Immature natural killer cell (primary cell): ENCODE measurements around the gene PRR14L. TPM values are rescaled to one million over a fixed set of nuclear protein-coding genes. Genes with fewer than 3 reads are reported as not detected.
A peak's percentile ranks its signal among the peaks of the same experiment; 100 is the strongest.
"Not testable (repeated sequence)": the region's sequence is repeated elsewhere in the genome, so short reads cannot be mapped to it uniquely, and the experiment has no call there.

ENCODE experiments used
- DNase-seq, 3 donors: peaks; one replicate each; pipeline ENCODE4 v3.0.0; 2022; ENCODE audit warnings: mixed read lengths in 1 of 3
- H3K27ac Mint-ChIP-seq, 6 donors: one replicate each; pipeline ENCODE4 v1.8.0; 2020; ENCODE audit warnings: mixed read lengths in 6 of 6, mild to moderate bottlenecking in 5 of 6, inconsistent platforms in 4 of 6, moderate library complexity in 3 of 6
- H3K27me3 Mint-ChIP-seq, 3 donors: one replicate each; pipeline ENCODE4 v1.8.0; 2020 to 2021; ENCODE audit warnings: low read depth in 3 of 3, mild to moderate bottlenecking in 3 of 3, mixed read lengths in 3 of 3, moderate library complexity in 3 of 3, inconsistent platforms in 1 of 3
- H3K36me3 Mint-ChIP-seq, 3 donors: one replicate each; pipeline ENCODE4 v1.8.0; 2020; ENCODE audit warnings: mixed read lengths in 3 of 3, inconsistent platforms in 2 of 3, mild to moderate bottlenecking in 2 of 3
- H3K4me1 Mint-ChIP-seq, 2 donors: one replicate each; pipeline ENCODE4 v1.8.0; 2020; ENCODE audit warnings: inconsistent platforms in 2 of 2, mild to moderate bottlenecking in 2 of 2, mixed read lengths in 2 of 2, moderate library complexity in 1 of 2
- H3K4me3 Mint-ChIP-seq, 5 donors: one replicate each; pipeline ENCODE4 v1.8.0; 2020; ENCODE audit warnings: mild to moderate bottlenecking in 5 of 5, mixed read lengths in 5 of 5, inconsistent platforms in 3 of 5, moderate library complexity in 3 of 5
- H3K9me3 Mint-ChIP-seq, 6 donors: one replicate each; pipeline ENCODE4 v1.8.0; 2020; ENCODE audit warnings: mild to moderate bottlenecking in 6 of 6, mixed read lengths in 6 of 6, inconsistent platforms in 4 of 6, moderate library complexity in 3 of 6
- polyA plus RNA-seq, 3 donors: library from polyadenylated mRNA; unstranded; fragments of 300-500 nt; fragmentation: Illumina TruSeq; gene quantifications; one replicate each; pipeline ENCODE4 v1.2.3, GENCODE V29; 2021

Gene PRR14L
- 10 to 100 TPM; 13.7 to 41.7 (median 14.1) TPM for polyA plus RNA-seq

DNA sequence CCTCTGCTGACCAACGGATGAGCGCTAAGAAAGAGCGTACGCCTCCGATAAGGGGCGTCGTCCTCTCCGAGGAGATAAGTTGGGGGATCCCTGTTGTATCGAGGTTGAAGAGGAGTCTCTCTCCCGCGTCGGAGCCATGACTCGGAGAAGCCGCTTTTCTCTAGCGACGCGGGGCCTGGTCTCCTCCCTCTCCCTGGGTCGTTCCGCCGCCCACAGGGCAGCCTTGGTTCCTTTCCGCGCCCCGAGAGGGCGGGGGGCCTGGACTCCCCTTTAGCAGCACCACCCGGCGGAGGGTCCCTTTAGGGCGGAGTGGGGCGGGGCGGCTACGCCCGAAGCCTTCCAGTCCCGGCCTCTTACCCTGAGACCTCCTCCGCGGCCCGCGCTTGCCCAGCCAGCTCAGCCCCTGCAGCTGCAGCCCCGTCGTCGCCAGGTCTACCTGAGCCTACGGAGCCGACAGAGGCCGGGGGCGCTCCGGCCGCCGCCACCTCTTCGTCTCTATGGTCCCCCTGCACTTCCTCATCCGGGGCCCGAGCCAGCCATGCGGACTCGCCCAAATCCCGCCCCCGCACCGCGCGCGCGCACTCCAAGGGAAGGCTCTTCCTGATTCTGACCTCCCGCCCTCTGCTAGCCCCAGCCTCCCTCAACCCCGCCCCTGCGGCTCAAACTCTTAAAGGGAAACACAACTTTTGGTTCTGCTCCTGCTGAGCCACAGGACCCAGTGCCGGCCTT lies at the start of gene PRR14L:
Gene PRR14L, minus strand, starts transcription at position 497 of the 729 bp plus-strand sequence. CDS start 11,272 bp downstream, outside the sequence.
- Mint-ChIP-seq H3K9me3 (no peaks in the 10 kb centered on the region), H3K27me3 (peaks cover 6 to 7% (median 6%) of the 10 kb centered on the region in 3 donors), H3K4me3 (peak within 1 kb of the TSS; percentile 89 to 98 (median 92)), H3K4me1 (peaks cover 55 to 58% of the 10 kb centered on the region in 2 donors), H3K27ac (peak within 1 kb of the TSS; percentile 79 to 97 (median 92)), H3K36me3 (peaks cover 0 to 3% (median 0%) of the 10 kb centered on the region in 3 donors)
- peak; percentile 98 to 99 (median 98) for DNase-seq

GRCh38 chr22:31799358-31799757 lies 49.4 kb upstream of the PRR14L start:
- peaks cover 17 to 46% (median 24%) of the 10 kb centered on the region in 3 donors for H3K36me3 Mint-ChIP-seq
- not testable (repeated sequence) for DNase-seq, H3K27ac Mint-ChIP-seq, H3K4me3 Mint-ChIP-seq, H3K4me1 Mint-ChIP-seq, H3K9me3 Mint-ChIP-seq, H3K27me3 Mint-ChIP-seq

DNA sequence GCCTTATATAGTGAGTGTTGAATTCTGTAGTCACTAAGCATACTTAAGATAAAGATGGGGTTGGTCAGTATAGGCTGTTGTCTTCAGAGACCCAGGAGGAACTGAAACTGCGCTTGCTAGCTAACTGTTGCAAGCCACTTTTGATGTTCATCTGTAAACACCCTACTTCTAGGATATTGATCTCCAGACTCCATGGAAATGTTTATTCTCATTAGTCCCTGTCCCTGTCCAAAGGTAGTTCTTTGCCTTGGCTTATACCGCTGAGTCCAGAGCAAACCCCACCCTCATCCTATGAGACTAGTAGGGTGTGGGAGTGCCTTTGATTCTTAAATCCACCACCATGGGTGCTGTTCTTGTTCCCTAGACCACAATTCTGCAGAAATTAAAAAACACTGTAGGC lies 40.3 kb upstream of the PRR14L start:
- Mint-ChIP-seq H3K36me3 (peaks cover 0 to 17% (median 8%) of the 10 kb centered on the region in 3 donors), H3K9me3 (no peaks in the 10 kb centered on the region), H3K27me3 (peaks cover 0 to 1% (median 0%) of the 10 kb centered on the region in 3 donors), H3K4me1 (no peaks in the 10 kb centered on the region), H3K27ac (peak overlapping the region in 1 of 6 donors; percentile 16), H3K4me3 (no peak overlapping the region)
- no peak for DNase-seq

DNA sequence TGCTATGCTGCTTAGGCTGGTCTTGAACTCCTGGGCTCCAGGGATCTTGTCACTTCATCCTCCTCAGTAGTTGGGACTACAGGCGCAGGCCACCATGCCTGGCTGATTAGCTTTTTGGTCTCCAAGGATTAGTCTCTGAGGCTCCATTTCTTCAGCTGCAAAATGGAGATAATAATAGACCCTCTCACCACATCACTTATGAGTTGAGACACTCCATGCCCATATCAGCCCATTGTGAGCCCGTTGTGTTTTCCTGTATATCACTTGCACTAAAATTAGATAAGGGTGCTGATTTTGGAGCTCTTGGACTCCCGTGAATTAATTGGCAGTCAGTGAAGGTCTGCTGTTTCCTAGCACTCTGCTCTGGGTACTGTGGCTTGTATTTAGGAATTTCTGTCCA lies 39.9 kb upstream of the PRR14L start:
- Mint-ChIP-seq H3K36me3 (peaks cover 0 to 21% (median 8%) of the 10 kb centered on the region in 3 donors), H3K9me3 (no peaks in the 10 kb centered on the region), H3K4me3 (no peak overlapping the region), H3K27me3 (peaks cover 0 to 1% (median 0%) of the 10 kb centered on the region in 3 donors), H3K4me1 (no peaks in the 10 kb centered on the region), H3K27ac (no peak overlapping the region)
- no peak for DNase-seq

- Mint-ChIP-seq H3K36me3 (peaks cover 14 to 35% (median 16%) of the 10 kb centered on the region in 3 donors), H3K4me1 (no peaks in the 10 kb centered on the region), H3K27ac (no peak overlapping the region), H3K27me3 (no peaks in the 10 kb centered on the region), H3K9me3 (no peaks in the 10 kb centered on the region), H3K4me3 (no peak overlapping the region)
- DNase-seq = no peak
These were observed 26.3 kb upstream of the PRR14L start for GRCh38 chr22:31776231-31776630.

- Mint-ChIP-seq H3K27ac (no peak overlapping the region), H3K27me3 (no peaks in the 10 kb centered on the region), H3K4me1 (no peaks in the 10 kb centered on the region), H3K9me3 (no peaks in the 10 kb centered on the region), H3K4me3 (no peak overlapping the region), H3K36me3 (peaks cover 5 to 22% (median 10%) of the 10 kb centered on the region in 3 donors)
- DNase-seq = no peak
These were observed 23.5 kb upstream of the PRR14L start for GRCh38 chr22:31773416-31773815.

DNA sequence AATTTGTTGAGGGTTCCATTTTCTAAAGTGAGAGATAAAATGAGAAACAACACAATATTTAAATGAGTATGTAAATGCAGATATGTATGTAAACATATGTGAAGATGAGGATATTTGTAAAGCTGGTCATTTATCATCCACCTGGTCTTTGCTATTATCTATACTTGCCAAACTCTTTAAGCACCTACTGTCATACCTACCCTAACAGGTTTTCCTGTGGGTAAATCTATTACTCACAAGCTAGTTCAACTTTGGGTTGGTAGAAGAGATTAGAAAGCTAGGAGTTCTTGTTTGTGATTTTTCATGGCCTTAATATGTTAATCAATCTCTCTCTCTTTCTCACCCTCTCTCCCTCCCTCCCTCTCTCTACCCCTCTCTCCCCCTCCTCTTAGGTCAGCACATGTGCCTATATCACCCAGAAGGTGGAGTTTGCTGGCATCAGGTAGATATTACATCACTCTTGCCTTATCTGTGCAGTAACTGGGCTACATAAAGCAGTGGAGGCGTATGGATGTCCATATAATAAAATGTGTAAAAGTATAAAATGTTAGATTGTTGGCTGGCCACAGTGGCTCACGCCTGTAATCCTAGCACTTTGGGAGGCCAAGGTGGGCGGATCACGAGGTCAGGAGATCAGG lies 18.6 kb upstream of the PRR14L start:
- peaks cover 0 to 4% of the 10 kb centered on the region in 2 donors for H3K4me1 Mint-ChIP-seq
- no peak overlapping the region for H3K4me3 Mint-ChIP-seq
- no peaks in the 10 kb centered on the region for H3K27me3 Mint-ChIP-seq
- H3K36me3 Mint-ChIP-seq = peaks cover 12 to 23% (median 19%) of the 10 kb centered on the region in 3 donors
- H3K27ac Mint-ChIP-seq = no peak overlapping the region
- H3K9me3 Mint-ChIP-seq = no peaks in the 10 kb centered on the region
- DNase-seq = no peak

DNA sequence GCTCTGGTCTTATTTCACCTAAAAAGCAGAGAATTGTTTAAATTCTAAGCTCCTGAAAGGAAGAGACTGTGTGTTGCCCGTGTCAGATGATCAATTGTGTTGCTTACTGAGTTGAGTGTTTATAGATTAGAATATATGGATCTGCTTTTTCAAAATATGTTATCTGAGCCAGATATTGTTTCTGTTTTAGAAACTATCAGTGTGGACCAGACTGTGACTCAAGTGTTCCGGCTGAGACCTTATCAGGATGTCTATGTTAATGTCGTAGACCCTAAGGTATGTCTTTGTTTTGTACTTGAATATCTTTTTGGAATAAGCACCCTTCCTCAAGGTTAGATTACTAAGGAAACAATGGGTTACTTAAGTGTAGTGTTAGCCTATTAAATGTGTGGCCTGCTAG lies 14.9 kb upstream of the PRR14L start:
- no peaks in the 10 kb centered on the region for H3K9me3 Mint-ChIP-seq
- H3K27ac Mint-ChIP-seq = no peak overlapping the region
- peaks cover 0 to 5% of the 10 kb centered on the region in 2 donors for H3K4me1 Mint-ChIP-seq
- H3K4me3 Mint-ChIP-seq = no peak overlapping the region
- no peak for DNase-seq
- H3K27me3 Mint-ChIP-seq = no peaks in the 10 kb centered on the region
- peaks cover 20 to 27% (median 25%) of the 10 kb centered on the region in 3 donors for H3K36me3 Mint-ChIP-seq

GRCh38 chr22:31758860-31759259 lies 8.9 kb upstream of the PRR14L start:
- not testable (repeated sequence) for H3K4me3 Mint-ChIP-seq, H3K27me3 Mint-ChIP-seq, DNase-seq, H3K27ac Mint-ChIP-seq, H3K9me3 Mint-ChIP-seq
- H3K36me3 Mint-ChIP-seq = peaks cover 8 to 12% (median 9%) of the 10 kb centered on the region in 3 donors
- peaks cover 14 to 16% of the 10 kb centered on the region in 2 donors for H3K4me1 Mint-ChIP-seq

- H3K27ac Mint-ChIP-seq = peak overlapping the region in 1 of 6 donors; percentile 12
- H3K4me3 Mint-ChIP-seq = no peak overlapping the region
- H3K36me3 Mint-ChIP-seq = peaks cover 8 to 12% (median 8%) of the 10 kb centered on the region in 3 donors
- H3K27me3 Mint-ChIP-seq = peaks cover 0 to 4% (median 2%) of the 10 kb centered on the region in 3 donors
- no peaks in the 10 kb centered on the region for H3K9me3 Mint-ChIP-seq
- no peak for DNase-seq
- peaks cover 26 to 27% of the 10 kb centered on the region in 2 donors for H3K4me1 Mint-ChIP-seq
These were observed 7.3 kb upstream of the PRR14L start for GRCh38 chr22:31757265-31757664.

- Mint-ChIP-seq H3K4me3 (peak overlapping the region; percentile 92 to 97 (median 94)), H3K4me1 (peaks cover 35% of the 10 kb centered on the region in 2 donors), H3K9me3 (no peaks in the 10 kb centered on the region), H3K27me3 (peaks cover 6 to 7% (median 6%) of the 10 kb centered on the region in 3 donors), H3K27ac (peak overlapping the region; percentile 87 to 99 (median 98)), H3K36me3 (peaks cover 0 to 4% (median 0%) of the 10 kb centered on the region in 3 donors)
- no peak for DNase-seq
These were observed 4.9 kb upstream of the PRR14L start for GRCh38 chr22:31754813-31755212.

DNA sequence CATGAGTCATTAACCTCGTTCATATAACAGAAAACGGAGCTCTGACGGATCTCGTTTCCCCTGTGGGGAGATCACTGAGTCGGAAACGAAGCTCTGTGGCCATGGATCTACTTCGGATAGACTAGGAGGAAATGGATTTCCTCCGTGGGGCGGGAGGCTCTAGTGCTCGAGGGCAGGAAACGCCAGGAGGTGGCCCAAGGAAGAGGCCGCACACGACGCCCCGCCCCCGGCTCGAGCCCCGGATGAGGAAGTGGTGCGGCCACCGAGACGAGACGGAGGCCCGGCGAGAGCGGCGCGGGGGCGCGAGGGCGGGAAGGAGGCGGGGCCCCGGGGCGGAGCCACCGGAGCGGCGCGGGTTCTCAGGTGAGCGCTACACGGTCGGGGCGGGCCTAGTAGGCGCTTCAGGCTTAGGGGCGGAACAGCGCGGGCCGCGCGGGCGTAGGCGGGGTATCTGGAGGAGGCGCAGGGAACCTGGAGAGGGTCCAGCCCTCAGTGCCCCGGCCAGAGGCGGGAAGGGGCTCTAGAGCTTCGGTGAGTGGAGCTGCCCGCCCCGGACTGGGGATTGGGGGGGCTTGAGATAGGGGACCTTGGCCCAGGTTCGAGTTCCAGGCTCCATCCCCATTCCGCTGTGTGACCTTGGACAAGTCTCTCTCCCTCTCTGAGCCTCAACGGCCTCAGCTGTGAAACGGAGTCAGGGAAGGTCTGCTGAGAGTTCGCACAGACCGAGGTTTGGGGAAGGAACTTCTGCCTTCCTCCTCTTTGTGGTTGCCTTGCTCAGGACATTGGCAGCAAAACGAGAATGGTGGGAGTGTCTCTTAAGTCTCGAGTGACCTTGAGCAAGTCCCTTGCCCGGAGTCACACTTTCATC lies 3.9 kb upstream of the PRR14L start, which contains the start of gene DEPDC5:
Gene DEPDC5, plus strand, starts transcription at position 386 of the 868 bp plus-strand sequence. CDS start 903 bp downstream, outside the sequence.
- peaks cover 6 to 7% (median 6%) of the 10 kb centered on the region in 3 donors for H3K27me3 Mint-ChIP-seq
- peak within 1 kb of the TSS; percentile 92 to 97 (median 94) for H3K4me3 Mint-ChIP-seq
- peak within 1 kb of the TSS; percentile 96 to 99 (median 98) for H3K27ac Mint-ChIP-seq
- H3K9me3 Mint-ChIP-seq = no peaks in the 10 kb centered on the region
- peaks cover 0 to 2% (median 0%) of the 10 kb centered on the region in 3 donors for H3K36me3 Mint-ChIP-seq
- H3K4me1 Mint-ChIP-seq = peaks cover 42% of the 10 kb centered on the region in 2 donors
- peak; percentile 97 for DNase-seq

GRCh38 chr22:31753005-31753633 lies 3.2 kb upstream of the PRR14L start:
- H3K9me3 Mint-ChIP-seq = no peaks in the 10 kb centered on the region
- peak overlapping the region; percentile 96 to 99 (median 98) for H3K27ac Mint-ChIP-seq
- DNase-seq = peak in 1 of 3 donors; percentile 5
- H3K4me3 Mint-ChIP-seq = peak overlapping the region; percentile 92 to 97 (median 94)
- H3K27me3 Mint-ChIP-seq = peaks cover 6 to 7% (median 6%) of the 10 kb centered on the region in 3 donors
- peaks cover 50% of the 10 kb centered on the region in 2 donors for H3K4me1 Mint-ChIP-seq
- H3K36me3 Mint-ChIP-seq = no peaks in the 10 kb centered on the region
